Breast epithelium (tissue), 4 donors: ENCODE data around the gene KIAA0825. TPM values are rescaled to one million over a fixed set of nuclear protein-coding genes. Genes with fewer than 3 reads are reported as not detected.
"Not testable (repeated sequence)": the region's sequence is repeated elsewhere in the genome, so short reads cannot be mapped to it uniquely, and the experiment has no call there.

Experiments used
- DNase-seq, 2 donors: peaks; one replicate each; pipeline ENCODE4 v3.0.0-alpha.2; 2019; ENCODE audit warnings: low spot score in 2 of 2
- H3K27ac ChIP-seq, 2 donors: fragments of 200-600 bp; sonication (generic) in 1 of 2; one replicate each; pipeline ENCODE4 v1.5.1; 2016 to 2019; ENCODE audit warnings: mild to moderate bottlenecking in 1 of 2
- H3K27me3 ChIP-seq, 2 donors: fragments of 200-600 bp; sonication (generic) in 1 of 2; one replicate each; pipeline versions ENCODE4 v1.5.1 to v1.6.0; 2017 to 2019; ENCODE audit warnings: control low read depth in 1 of 2, mild to moderate bottlenecking in 1 of 2
- H3K36me3 ChIP-seq: fragments of 200-600 bp; one replicate; pipeline ENCODE4 v1.5.1; 2019
- H3K4me1 ChIP-seq, 2 donors: fragments of 200-600 bp; sonication (generic); one replicate each; pipeline ENCODE4 v1.5.1; 2016 to 2019; ENCODE audit warnings: control low read depth in 1 of 2
- H3K4me3 ChIP-seq, 3 donors: fragments of 200-600 bp; sonication (generic); 1 replicate in 2 of 3; 2 replicates in 1 of 3; pipeline ENCODE4 v1.5.1; 2016 to 2019; ENCODE audit warnings: mild to moderate bottlenecking in 3 of 3, moderate library complexity in 2 of 3
- H3K9me3 ChIP-seq, 2 donors: fragments of 200-600 bp; sonication (generic) in 1 of 2; one replicate each; pipeline ENCODE4 v1.5.1; 2016 to 2019; ENCODE audit warnings: control low read depth in 1 of 2
- POLR2A ChIP-seq: fragments of 450-650 bp; IDR thresholded peaks from one replicate; pipeline ENCODE4 v1.6.1; 2016; ENCODE audit warnings: antibody characterized with exemption, mild to moderate bottlenecking, moderate library complexity
- POLR2AphosphoS5 ChIP-seq, 3 donors: sonication (generic); formaldehyde crosslinking; IDR thresholded peaks; one replicate each; pipeline ENCODE4 v1.6.1; 2017; ENCODE audit warnings: antibody characterized with exemption in 3 of 3
- intact Hi-C: fragments of 100-400 bp; cut with DNase I; formaldehyde crosslinking; loops from one replicate; pipeline ENCODE4 v1.15.1; 2023; ENCODE audit warnings: low total_unique reads
- total RNA-seq, 3 donors: library from RNA; depleted of rRNA; stranded (reverse); fragments of >200 nt; gene quantifications; one replicate each; pipeline ENCODE4 v1.1.0, GENCODE V29; 2016
- TF ChIP-seq, protein P1 (sequence below), 3 donors: fragments of 450-650 bp; IDR thresholded peaks; one replicate each; pipeline ENCODE4 v1.5.1; 2016 to 2017; ENCODE audit warnings: antibody characterized with exemption in 3 of 3, mild to moderate bottlenecking in 3 of 3, moderate library complexity in 3 of 3

The KIAA0825 gene
- total RNA-seq, 3 donors from 2014 or later, result 5.9 to 15.5 (median 7.9) TPM

DNA sequence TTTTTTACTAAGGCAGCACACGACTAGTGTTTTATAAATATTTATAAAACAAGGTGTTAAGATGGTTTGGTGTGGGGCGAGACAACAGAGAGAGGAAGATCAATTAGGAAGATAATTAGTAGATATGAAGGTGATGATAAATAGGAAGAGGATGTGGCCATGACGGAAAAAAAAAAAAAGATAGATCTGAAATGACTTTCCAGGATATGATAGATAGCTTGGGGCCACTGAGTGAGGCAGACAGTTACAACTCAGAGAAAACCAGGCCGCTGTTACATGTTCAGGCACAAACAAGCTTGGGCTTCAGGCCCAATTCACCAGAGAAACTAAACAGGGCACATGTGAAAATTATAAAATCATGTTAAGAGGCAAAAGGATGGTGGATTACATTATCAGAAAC is 43.2 kb downstream of the KIAA0825 start:
- Histone ChIP-seq H3K36me3 (no peaks in the 10 kb centered on the region), H3K27me3 (no peaks in the 10 kb centered on the region), H3K9me3 (no peaks in the 10 kb centered on the region), H3K4me3 (no peak overlapping the region), H3K27ac (no peak overlapping the region), H3K4me1 (no peaks in the 10 kb centered on the region)
- TF ChIP-seq POLR2AphosphoS5 (IDR thresholded peaks at IDR 0.05), result no peak
- no peak for DNase-seq
- intact Hi-C loops, result no loop called here

DNA sequence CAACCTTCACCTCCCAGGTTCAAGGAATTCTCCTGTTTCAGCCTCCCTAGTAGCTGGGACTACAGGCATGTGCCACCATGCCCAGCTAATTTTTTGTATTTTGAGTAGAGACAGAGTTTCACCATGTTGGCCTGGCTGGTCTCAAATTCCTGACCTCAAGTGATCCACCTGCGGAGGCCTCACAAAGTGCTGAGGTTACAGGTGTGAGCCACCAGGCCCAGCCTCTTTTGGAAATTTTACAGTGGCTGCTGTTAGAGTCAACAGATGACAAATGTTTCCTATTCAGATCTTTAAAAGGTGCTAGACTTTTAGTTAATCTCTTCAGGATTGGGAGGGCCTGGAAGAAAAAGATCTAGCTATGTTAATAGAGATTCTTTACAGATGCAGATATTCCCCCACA is 45.1 kb downstream of the KIAA0825 start:
- H3K27ac ChIP-seq, intact Hi-C loops, DNase-seq, H3K27me3 ChIP-seq, H3K4me1 ChIP-seq, H3K36me3 ChIP-seq, H3K4me3 ChIP-seq, H3K9me3 ChIP-seq: not testable (repeated sequence)

DNA sequence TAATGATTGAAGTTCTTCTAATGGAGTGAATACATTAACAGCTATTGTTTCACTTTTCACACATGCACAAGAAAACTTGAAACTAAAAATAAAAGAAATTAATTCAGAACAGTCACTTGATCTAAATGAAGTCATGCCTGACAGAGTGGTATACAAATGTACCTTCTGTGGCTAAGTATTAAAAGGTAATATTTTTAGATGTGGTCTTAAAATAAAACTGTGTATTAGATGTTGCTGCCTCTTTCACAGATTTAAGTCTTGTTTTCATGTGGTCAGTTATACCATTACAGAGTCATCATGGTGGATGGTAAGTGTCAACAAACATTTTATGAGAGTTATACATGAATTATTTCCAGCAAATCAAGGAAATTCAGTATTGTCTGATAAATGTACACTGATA is 47.0 kb downstream of the KIAA0825 start:
- TF ChIP-seq POLR2AphosphoS5 (IDR thresholded peaks at IDR 0.05) (no peak), POLR2A (no peak)
- TF ChIP-seq, protein P1, sequence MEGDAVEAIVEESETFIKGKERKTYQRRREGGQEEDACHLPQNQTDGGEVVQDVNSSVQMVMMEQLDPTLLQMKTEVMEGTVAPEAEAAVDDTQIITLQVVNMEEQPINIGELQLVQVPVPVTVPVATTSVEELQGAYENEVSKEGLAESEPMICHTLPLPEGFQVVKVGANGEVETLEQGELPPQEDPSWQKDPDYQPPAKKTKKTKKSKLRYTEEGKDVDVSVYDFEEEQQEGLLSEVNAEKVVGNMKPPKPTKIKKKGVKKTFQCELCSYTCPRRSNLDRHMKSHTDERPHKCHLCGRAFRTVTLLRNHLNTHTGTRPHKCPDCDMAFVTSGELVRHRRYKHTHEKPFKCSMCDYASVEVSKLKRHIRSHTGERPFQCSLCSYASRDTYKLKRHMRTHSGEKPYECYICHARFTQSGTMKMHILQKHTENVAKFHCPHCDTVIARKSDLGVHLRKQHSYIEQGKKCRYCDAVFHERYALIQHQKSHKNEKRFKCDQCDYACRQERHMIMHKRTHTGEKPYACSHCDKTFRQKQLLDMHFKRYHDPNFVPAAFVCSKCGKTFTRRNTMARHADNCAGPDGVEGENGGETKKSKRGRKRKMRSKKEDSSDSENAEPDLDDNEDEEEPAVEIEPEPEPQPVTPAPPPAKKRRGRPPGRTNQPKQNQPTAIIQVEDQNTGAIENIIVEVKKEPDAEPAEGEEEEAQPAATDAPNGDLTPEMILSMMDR (IDR thresholded peaks at IDR 0.05), result no peak
- H3K4me1 ChIP-seq, result no peaks in the 10 kb centered on the region

DNA sequence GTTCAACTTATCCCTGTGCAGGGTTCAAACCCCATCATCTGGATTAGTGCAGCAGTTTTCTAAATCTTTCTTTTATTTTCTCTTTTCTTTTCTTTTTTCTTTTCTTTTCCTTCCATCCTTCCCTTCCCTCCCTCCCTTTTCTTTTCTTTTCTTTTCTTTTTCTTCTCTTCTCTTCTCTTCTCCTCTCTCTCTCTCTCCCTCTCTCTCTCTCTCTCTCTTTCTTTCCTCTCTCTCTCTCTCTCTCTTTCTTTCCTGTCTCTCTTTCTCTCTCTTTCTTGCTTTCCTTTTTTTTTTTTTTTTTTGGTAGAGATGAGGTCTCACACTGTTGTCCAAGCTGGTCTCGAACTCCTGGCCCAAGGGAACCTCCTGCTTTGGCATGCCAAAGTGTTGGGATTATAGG is 53.6 kb downstream of the KIAA0825 start:
- Histone ChIP-seq H3K4me1 (no peaks in the 10 kb centered on the region), H3K27ac (no peak overlapping the region), H3K27me3 (no peaks in the 10 kb centered on the region), H3K36me3 (no peaks in the 10 kb centered on the region), H3K4me3 (no peak overlapping the region), H3K9me3 (no peaks in the 10 kb centered on the region)
- DNase-seq, result no peak
- intact Hi-C loops, result no loop called here
- TF ChIP-seq, protein P1 (IDR thresholded peaks at IDR 0.05), result no peak
- TF ChIP-seq POLR2AphosphoS5 (IDR thresholded peaks at IDR 0.05) (no peak), POLR2A (no peak)

More for the DNA sequence above, 47.0 kb downstream of the KIAA0825 start:
- Histone ChIP-seq H3K27me3 (no peaks in the 10 kb centered on the region), H3K36me3 (no peaks in the 10 kb centered on the region), H3K27ac (no peak overlapping the region), H3K4me3 (no peak overlapping the region), H3K9me3 (no peaks in the 10 kb centered on the region)
- intact Hi-C loops, result no loop called here
- DNase-seq, result no peak

DNA sequence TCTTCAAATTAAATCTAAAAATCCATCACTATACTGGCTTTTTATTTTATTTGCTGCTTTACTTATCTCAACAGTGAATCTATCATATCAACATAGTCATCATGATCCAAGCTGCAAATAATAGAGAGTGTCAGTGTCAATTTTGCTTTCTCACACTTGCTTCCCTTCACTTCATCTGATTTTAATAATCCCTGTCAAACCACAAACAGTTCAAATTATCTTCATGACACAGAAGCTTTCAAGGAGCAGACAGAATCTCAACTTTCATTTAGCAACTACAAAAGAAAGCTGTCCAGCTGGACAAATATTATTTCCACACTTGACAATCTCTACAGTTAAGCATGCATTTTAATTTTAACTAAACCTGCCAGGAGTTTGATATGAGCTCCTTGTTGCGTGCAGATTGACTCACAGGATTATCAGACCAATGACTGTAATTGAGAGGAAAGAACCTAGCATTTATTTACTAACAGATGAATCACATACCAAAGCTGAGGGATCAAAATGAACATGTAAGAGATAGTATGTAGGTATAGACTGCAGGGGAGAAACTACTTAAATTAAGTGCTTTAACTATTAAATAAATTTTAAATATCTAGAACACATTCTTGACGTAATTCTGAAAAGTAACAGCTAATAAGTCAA is 56.0 kb downstream of the KIAA0825 start:
- H3K4me1 ChIP-seq, result no peaks in the 10 kb centered on the region
- TF ChIP-seq, protein P1 (IDR thresholded peaks at IDR 0.05), result no peak
- TF ChIP-seq POLR2AphosphoS5 (IDR thresholded peaks at IDR 0.05), result no peak
- intact Hi-C loops, result no loop called here

DNA sequence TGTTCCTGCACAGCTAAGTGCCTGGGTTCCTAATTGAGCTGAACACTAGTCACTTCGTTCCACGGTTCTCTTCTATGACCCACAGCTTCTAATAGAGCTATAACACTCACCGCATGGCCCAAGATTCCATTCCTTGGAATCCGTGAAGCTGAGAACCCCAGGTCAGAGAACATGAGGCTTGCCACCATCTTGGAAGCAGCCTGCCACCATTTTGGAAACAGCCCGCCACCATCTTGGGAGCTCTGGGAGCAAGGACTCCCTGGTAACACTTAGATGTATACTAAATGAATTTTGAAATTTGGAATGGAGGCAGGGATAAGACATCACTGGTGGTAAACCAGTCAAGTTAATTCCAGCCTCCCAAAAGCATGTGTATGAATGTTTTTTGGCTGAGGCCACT is 60.4 kb downstream of the KIAA0825 start:
- intact Hi-C loops, result no loop called here
- TF ChIP-seq, protein P1 (IDR thresholded peaks at IDR 0.05), result no peak
- TF ChIP-seq POLR2AphosphoS5 (IDR thresholded peaks at IDR 0.05) (no peak), POLR2A (no peak)
- Histone ChIP-seq H3K36me3 (no peaks in the 10 kb centered on the region), H3K27ac (no peak overlapping the region), H3K9me3 (no peaks in the 10 kb centered on the region), H3K4me3 (no peak overlapping the region), H3K27me3 (no peaks in the 10 kb centered on the region), H3K4me1 (no peaks in the 10 kb centered on the region)
- no peak for DNase-seq

More for the DNA sequence above, 56.0 kb downstream of the KIAA0825 start:
- Histone ChIP-seq H3K4me3 (no peak overlapping the region), H3K9me3 (no peaks in the 10 kb centered on the region), H3K27ac (no peak overlapping the region), H3K27me3 (no peaks in the 10 kb centered on the region), H3K36me3 (no peaks in the 10 kb centered on the region)
- DNase-seq, result no peak
